ENCODE measurements around the gene CACNA1F.
A peak's percentile ranks its signal among the peaks of the same experiment; 100 is the strongest.

CACNA1F gene

DNA sequence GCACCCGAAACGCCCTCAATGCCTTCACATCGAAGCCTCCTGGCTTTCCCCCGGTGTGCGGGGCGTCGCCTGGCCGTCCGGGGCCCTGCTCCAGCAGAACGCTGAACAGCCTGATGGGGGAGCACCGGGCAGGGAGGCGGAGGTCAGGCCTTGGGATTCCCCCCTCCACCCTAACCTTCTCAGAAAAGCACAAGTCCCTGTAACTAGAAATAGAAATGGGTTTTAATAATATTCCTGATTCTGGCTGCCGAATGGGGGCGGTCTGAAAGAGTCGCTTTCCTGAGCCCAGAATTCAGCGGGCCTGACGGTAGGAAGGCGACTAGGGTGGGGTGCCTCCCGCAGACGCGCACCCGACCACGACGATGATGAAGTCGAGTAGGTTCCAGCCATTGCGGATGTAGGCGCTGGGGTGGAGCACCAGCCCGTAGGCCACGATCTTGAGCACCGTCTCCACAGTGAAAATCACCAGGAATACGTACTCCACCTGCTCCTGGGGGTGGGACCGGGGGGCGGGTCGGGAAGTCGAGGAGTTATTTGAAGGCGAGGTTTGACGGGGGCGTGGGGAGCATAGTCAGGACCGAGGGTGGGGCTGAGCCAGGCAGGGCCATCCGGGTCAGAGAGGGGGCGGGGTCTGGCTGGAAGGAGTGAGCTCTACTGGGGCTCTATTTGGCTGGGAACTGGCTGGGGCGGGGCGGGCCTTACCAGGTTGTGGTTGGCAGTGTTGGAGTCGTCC is 2.5 kb downstream of the CACNA1F start:
- peak; percentile 82 for DNase-seq (ENCODE audit: low spot score)

GRCh38 chrX:49228185-49228584 is 5.0 kb downstream of the CACNA1F start:
- DNase-seq (ENCODE audit: low spot score), result no peak

DNA sequence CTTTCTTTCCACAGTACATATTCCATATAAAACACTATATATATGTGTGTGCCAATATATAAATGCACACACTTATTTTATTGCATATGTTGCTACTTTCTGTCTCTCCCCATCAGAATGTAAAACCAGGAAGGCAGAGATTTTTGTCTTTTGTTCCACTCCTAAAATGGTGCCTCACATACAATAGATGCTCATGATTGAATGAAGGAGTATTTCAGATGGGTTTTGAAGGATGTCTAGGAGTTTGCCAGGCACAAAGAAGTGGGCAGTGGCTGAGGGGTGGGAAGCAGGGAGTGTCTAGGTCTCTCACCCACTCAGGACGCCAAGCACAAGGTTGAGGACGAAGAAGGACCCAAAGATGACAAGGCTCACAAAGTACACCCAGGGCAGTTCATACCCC is 5.4 kb downstream of the CACNA1F start:
- DNase-seq (ENCODE audit: low spot score), result no peak

DNA sequence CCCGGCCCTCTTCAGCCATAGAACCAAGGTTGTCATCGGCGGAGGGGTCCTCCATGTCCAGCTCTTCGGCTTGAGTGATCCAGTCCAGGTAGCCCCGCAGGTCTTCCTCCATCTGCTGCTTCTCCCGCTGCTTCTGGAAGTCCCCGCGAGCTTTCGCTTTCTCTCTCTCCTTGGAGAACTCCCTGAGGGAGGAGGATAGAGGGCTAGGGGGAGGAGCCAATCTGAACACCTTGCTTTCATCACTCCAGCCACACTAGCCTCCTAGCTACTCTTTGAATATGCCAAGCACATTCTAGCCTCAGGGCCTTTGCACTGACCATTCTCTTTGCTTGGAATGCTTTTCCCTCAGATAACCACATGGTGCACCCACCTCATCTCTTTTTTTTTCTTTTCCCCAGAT is 6.2 kb downstream of the CACNA1F start:
- DNase-seq (ENCODE audit: low spot score), result no peak

DNA sequence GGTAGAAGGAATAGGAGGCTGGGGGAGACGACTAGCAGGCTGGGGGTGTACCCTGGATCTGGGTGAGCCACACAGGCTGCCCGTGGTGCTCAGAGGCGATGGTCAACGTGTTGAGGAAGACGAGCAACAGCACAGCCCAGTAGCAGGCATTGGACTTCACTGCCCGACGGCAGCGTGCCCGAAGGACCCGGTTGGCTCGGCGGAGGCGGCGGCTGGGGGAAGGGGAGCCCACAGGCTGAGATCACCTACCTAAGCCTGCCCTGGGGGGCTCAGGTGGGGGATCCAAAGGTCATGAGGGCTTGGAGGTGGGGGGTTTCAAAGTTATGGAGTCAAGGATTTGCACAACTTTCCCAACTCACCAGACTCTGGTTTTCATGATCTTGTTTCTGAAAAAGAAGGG is 7.3 kb downstream of the CACNA1F start:
- DNase-seq (ENCODE audit: low spot score), result no peak

DNA sequence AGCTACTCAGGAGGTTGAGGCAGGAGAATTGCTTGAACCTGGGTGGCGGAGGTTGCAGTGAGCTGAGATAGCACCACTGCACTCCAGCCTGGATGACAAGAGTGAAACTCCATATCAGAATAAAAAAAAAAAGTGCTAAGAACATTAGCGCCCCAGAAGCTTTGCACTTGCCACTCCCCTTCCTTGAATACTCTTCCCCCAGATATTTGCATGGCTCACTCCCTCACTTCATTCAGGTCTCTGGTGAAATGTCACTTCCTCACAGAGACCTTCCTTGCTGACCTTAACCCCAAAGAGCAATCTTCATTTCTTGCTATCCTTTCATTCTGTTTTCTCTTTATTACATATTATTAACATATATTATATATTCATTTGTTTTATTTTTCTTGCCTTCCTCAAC is 11.3 kb downstream of the CACNA1F start:
- DNase-seq (ENCODE audit: low spot score), result no peak

- DNase-seq (ENCODE audit: low spot score), result no peak
Measured at GRCh38 chrX:49220100-49220499, 13.0 kb downstream of the CACNA1F start.

- no peak for DNase-seq (ENCODE audit: low spot score)
Measured at GRCh38 chrX:49214996-49215526, 18.1 kb downstream of the CACNA1F start.

GRCh38 chrX:49214416-49214815 is 18.7 kb downstream of the CACNA1F start:
- no peak for DNase-seq (ENCODE audit: low spot score)

- no peak for DNase-seq (ENCODE audit: low spot score)
Measured at GRCh38 chrX:49212861-49213260, 20.3 kb downstream of the CACNA1F start.

- DNase-seq (ENCODE audit: low spot score), result no peak
Measured at GRCh38 chrX:49212209-49212608, 20.9 kb downstream of the CACNA1F start.

DNA sequence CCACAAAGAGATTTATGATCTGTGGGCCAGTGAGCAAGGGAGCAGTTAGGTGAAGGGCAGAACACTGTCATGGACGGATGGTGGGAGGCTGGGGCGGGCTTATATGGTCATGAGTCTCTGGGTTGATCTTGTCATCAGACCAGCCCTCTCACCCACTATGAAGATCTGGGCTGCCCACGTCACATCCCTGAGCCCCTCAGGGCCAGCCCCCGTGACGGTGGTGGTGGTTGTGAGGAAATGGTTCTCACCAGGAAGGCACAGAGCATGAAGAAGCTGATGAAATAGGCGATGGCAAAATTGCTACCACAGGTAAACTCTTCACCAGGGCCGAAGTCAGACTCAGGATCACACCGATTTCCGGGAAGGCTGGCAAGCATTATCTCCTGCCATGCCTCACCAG is 22.1 kb downstream of the CACNA1F start:
- no peak for DNase-seq (ENCODE audit: low spot score)

DNA sequence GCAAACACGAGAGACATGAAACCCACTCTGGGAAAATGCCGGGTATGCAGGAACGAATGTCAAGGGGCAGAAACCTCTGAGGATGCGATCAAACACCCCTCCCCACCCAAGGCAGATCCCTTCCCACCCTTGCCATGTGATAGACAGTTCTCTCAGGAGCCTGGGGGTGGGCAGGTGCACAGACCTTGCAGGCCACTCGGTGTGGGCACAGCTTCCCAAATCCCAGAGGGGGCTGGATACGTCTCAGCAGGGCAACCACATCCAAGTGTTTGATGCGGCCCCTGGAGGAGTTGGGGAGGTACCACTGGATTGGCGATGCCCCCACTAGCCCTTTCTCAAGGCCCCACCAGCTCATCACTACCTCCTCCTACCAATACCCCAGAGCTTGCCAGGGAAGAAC is 22.7 kb downstream of the CACNA1F start:
- no peak for DNase-seq (ENCODE audit: low spot score)

- DNase-seq (ENCODE audit: low spot score), result peak; percentile 22
Measured at GRCh38 chrX:49209434-49210251, 23.5 kb downstream of the CACNA1F start.

- DNase-seq (ENCODE audit: low spot score), result no peak
Measured at GRCh38 chrX:49208399-49208798, 24.7 kb downstream of the CACNA1F start.

DNA sequence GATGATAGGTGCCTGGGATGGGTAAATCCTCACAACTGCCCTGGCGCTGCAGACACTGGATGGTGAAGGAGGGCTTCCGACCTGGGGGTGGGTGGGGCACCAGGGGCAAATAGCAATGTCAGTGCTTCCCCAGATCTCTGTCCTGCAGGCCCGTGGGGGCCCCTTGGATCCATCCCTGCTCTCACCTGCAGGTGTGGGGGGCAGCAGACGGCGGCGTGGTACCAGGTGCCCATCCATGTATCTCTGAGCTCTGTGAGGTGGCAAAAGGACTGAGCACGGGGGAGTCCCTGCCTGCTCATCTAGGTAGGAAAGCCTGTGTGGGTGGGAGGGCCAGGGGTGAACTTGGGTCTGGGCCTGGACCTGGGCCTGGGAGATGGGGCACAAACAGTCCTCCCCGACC is 26.6 kb downstream of the CACNA1F start:
- DNase-seq (ENCODE audit: low spot score), result no peak

- DNase-seq (ENCODE audit: low spot score), result no peak
Measured at GRCh38 chrX:49205443-49205842, 27.7 kb downstream of the CACNA1F start.

DNA sequence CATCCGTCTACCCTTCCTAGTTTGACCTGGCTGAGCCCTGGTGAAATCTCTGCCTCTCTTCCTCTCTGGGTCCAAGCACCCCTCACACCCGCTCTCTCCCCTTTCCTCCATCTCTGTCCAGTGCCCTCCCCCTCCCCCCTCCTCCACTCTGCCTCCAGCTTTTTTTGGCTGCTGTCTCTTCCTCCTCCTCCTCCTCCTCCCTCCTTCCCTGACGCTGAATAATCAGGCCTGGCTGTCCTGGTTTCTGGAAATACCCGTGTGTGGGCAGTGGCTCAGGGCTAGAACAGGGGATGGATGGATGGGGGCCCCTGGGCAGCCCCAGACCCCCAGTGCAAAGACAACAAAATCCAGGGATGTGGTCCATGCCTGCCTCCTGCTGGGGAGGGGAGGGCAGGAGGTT is 28.4 kb downstream of the CACNA1F start:
- no peak for DNase-seq (ENCODE audit: low spot score)

DNA sequence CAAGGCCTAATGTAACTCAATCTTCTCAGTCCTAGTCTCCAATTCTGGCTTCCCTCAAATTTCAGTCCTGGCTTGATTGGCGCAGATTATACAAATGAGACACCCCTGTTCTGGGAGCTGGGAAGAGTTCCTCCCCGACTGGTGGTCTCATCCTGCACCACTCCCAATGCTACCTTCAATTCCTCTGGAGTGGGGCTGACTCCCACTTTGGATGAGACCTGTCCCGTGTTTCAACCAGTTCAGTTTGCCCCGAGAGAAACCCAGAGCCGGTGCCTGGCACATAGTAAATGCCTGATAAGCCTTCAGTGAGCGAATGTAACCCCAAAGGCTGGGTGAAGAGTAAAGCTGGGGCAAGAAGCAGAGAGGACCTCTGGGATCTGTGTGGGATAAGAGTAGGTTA is 29.1 kb downstream of the CACNA1F start:
- no peak for DNase-seq (ENCODE audit: low spot score)

DNA sequence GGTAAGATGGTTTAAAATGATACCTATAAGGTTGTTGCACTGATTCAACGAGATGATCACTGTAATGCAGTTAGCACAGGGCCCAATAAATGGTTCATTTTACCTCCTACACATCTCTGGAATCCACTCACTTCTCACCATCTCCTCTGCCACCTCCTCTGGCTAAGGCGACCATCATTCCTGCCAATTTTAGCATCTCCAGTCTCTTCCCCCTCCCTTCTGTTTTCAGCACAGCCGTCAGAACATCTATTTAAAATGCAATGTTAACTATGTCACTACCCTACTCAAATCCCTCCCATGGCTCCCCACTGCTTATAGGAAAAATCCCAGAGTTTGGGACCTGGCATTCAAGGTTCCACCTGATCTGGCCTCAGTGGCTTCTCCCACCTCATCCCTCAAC is 29.6 kb downstream of the CACNA1F start:
- DNase-seq (ENCODE audit: low spot score), result no peak

DNA sequence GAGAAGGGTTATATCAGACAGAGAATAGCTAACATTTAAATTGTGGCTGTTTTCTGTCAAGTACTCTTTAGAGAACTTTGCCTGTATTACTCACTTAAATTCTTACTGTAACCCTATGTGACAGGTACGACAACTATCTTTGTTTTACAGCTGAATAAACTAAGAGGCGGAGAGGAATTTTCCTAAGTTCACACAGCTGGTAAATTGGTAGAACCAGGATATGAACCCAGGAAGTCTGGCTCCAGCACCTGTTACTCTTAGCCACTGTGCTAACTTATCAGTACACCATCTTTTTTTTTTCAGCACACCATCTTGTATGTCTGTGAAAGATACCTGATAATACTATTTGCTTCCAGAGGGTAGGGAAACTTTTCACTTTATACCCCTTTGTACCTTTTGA is 31.1 kb downstream of the CACNA1F start:
- no peak for DNase-seq (ENCODE audit: low spot score)

GRCh38 chrX:49199906-49200771 is 33.0 kb downstream of the CACNA1F start, which contains the start of gene SYP:
TSS of gene SYP (minus strand) at chrX:49200193. CDS start at chrX:49200186, 7 bp downstream.
- peak; percentile 88 for DNase-seq (ENCODE audit: low spot score)

DNA sequence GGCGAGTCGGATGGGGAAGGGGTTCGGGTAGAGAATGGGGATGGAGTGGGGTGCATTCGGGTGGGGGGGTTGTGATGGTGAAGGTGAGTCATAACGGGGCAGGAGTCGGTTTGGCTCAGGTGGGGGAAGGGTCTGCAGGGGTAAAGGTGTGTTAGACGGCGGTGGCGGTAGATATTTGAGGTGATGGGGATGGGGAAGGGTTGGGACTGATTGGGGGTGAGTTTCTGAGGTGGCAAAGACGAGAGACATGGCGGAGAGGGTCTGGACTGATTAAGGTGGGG is 33.9 kb downstream of the CACNA1F start:
- no peak for DNase-seq (ENCODE audit: low spot score)
